Activated CD4-positive, alpha-beta T cell treated with anti-CD3 and anti-CD28 coated beads, Interleukin-2, Interleukin-4, amounts not matched to agents 100 ng/mL and 50 ng/mL, durations not matched to agents 16 hours and 8 hours (primary cell): ENCODE measurements around the gene TAOK3.
"Not testable (repeated sequence)": the region's sequence is repeated elsewhere in the genome, so short reads cannot be mapped to it uniquely, and the experiment has no call there.

Experiments used
- DNase-seq: peaks from one replicate; pipeline ENCODE4 v3.0.0-alpha.2; 2020; ENCODE audit warnings: low spot score

TAOK3 gene

GRCh38 chr12:118373616-118374015, 909 bp upstream of the TAOK3 start:
- no peak for DNase-seq

DNA sequence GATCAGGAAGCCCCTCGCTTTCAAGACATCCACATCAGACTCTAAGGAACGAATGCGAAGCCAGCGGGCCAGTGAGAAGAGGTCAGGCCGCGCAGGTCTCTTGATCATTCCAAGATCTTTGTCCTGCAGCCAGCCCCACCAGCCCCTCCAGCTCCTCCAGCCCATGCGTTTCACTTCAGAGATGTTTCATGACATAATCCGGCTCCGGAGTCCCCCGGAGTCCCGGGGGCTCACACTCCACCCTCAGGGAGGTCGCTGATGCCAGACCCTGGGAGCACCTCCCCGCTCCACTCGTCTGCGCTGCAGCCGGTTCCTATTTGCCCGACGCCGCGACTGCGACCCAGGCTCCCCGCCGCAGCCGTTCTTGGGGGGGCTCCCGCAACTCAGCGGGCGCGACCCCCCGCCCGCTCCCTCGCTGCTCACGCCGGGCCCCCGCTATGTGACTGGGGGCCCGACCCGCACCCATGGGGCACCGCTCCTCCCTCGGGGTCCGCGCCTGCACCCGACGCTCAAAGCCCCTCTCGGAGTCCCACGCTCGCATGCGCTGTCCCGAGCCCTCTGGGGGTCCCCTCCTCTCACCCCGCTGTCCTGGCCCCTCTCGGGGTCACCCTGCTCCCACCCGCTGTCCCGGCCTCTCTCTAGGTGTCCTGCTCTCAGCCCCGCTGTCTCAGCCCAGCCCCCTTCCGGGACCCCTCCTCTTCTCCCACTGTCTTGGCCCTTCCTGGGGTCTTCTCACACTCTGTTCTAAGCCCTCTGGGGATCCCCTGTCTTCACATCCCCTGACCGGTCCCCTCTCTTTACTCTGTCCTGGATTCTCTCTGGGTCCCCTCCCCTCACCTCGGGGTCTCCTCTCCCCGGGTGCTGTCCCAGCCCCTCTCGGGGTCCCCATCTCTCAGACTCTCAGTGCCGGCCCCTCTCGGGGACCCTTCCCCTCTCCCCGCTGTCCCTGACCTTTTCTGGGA, 1.1 kb downstream of the TAOK3 start:
- no peak for DNase-seq

GRCh38 chr12:118370601-118371000, 2.1 kb downstream of the TAOK3 start:
- DNase-seq: no peak

DNA sequence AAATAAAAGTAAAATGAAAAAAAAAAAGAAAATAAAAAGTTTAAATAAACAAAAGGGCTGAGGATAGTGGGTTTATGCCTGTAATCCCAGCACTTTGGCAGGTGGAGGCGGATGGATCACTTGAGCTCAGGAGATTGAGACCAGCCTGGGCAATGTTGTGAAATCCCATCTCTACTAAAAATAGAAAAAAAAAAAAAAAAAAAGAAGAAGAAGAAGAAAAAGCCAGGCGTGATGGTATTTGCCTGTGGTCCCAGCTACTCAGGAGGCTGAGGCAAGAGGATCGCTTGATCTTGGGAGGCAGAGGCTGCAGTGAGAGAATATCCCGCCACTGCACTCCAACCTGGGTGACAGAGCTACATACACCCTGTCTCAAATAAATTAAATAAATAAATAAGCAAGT, 3.9 kb downstream of the TAOK3 start:
- no peak for DNase-seq

DNA sequence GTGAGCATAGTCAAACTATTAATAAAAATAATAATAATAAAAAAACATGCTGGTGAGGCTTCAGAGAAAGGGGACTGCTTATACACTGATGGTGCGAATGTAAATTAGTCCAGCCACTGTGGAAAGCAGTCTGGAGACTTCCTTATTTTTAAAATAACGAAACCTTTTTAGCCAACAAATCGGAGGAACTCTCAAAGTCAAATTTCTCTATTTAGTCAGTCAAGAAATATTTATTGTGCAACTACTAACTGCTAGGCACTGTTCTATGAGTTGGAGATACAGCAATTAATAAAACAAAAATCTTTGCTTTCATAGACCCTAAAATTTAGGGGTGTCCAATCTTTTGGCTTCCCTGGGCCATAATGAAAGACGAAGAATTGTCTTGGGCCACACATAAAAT, 10.8 kb downstream of the TAOK3 start:
- DNase-seq: no peak

GRCh38 chr12:118361092-118361404, 11.7 kb downstream of the TAOK3 start:
- DNase-seq: no peak

DNA sequence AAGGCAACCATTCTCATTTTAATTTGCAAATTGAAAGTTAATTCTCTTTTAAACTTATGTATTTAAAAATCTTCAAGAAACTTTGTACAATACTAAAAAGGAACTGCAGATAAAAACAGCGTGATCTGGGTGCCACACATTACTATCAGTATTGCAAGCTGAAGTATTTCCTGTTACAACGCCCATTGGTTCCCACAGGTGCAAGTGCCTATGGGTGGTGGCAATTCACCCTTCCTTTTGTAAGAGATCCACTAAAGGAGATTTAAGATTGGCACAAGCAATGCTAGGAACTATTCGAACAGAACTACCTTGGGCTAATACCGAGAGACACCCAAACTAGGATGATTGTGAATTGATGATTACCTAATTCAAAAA, 13.2 kb downstream of the TAOK3 start:
- peak; percentile 53 for DNase-seq

- DNase-seq: peak; percentile 44
Measured at GRCh38 chr12:118358612-118359540, 13.8 kb downstream of the TAOK3 start.

GRCh38 chr12:118358008-118358359, 14.7 kb downstream of the TAOK3 start:
- DNase-seq: no peak

DNA sequence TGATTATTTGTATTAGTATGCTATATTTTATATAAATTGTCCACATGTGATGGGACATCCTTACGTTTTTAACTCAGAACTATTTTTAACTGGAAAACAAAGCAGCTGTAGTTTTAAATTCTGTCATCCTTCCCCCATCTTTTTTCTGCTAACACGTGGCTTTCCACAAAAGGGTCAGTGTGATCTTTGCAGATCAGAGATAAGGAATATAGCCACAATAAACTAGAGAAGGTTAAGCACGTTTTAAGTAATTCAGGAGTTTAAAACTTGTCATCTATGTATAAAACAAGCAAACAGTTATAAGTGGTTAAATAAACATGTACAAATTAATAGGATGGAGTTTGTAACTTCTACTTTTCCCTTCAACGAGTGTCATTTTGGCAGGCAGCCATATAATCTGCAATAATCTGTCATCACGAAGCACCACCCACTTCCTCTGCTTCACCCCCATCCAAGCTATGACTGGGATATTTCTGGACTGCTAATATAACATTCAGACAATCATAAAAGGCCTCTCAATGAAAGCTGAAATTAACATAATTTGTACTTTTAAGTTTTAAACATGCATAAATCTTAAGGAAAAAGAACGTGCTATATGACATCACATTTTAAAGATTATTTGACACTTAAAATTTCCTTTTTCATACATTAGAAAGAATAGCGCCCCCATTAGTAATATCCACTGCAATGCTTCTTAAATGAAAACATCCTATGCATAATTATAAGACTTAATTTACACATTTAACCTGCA, 15.3 kb downstream of the TAOK3 start:
- DNase-seq: peak; percentile 72

- DNase-seq: no peak
Measured at GRCh38 chr12:118356809-118357256, 15.9 kb downstream of the TAOK3 start.

- DNase-seq: no peak
Measured at GRCh38 chr12:118355843-118356242, 16.9 kb downstream of the TAOK3 start.

- no peak for DNase-seq
Measured at GRCh38 chr12:118354903-118355302, 17.8 kb downstream of the TAOK3 start.

GRCh38 chr12:118354503-118354902, 18.2 kb downstream of the TAOK3 start:
- not testable (repeated sequence) for DNase-seq

DNA sequence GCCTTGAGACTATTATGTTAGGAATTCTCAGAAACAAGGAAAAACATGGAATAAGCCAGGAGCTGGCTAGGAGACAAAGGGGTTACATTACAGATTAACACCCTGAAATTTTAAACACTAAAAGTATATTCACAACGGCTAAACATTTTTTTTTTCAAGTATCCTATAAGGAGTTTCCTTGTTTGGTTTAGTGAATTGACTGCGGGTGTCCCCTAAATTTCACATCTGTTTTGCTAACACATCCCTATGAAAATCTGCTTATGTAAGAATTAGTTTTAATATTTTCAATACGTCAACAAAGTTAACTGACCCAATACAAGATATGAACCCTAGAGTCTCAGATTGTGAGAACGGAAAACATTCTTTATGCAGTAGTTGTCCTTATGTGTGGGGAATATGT, 19.0 kb downstream of the TAOK3 start:
- no peak for DNase-seq

GRCh38 chr12:118350908-118351559, 21.7 kb downstream of the TAOK3 start:
- DNase-seq: no peak

DNA sequence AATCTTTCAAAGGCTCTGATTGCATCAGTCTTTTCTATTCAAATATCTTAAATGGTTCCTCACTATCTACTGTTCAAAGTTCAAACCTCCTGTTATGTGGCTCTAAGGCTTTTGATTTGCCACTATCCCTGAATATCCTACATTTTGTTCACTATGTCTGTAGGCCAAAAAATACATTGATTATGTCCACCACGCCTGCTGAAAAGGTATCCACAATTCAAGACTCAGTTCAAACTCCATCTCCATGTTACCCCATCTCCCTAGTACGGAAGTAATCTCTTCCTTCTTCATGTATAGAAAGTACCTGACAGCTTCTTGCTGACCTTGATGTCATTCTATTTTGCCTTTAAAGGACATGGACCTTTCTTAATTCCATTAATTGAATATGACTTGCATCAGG, 24.8 kb downstream of the TAOK3 start:
- DNase-seq: no peak

GRCh38 chr12:118346895-118347294, 25.8 kb downstream of the TAOK3 start:
- no peak for DNase-seq

DNA sequence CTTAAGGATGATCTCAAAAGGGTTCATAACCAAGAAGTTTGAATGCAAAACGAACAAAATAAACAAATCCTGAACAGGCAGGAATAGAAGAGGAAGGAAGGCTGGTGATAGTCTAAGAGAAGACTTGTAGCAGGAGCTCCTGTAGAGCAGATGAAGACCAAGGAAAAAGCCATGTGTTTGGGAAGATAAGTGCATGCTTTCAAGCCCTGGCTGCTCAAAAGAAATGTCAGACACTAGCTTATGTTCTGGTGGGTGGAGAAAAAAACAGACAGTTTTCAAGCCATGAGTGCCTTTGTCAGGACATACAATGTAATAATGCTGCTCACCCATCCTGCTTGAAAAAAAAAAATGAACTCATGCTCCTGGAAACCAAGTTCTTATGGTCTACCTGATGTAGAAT, 27.4 kb downstream of the TAOK3 start:
- DNase-seq: no peak

DNA sequence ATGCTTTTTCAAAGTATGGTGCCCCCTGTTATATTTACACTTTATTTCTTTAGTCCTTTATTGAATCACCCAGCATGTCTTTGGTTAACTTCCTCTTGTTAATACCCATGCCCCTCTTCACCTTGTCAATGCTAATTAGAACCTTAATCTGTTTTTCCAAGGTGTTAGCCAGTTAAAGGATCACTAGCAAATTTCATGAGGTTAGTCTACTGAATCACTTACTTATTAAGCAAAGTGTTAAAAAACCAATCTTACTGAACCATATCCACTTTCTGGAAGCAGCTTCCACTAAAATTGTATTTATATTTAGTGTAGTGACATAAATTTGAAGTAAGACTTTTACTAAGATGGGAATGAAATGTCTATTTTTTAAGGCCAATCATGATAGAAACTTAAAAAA, 27.9 kb downstream of the TAOK3 start:
- DNase-seq: no peak

GRCh38 chr12:118342090-118342489, 30.6 kb downstream of the TAOK3 start:
- DNase-seq: no peak
